GM10248 (cell line): ENCODE data around the gene ZNF469.

ENCODE experiments used
- CTCF ChIA-PET: fragments of 300-600 bp; sonication (Branson Sonifier 250); formaldehyde crosslinking; extraction: SDS; loops from one replicate; lab custom pipeline; 2021; ENCODE audit warnings: antibody characterized with exemption; lab: Yijun Ruan, JAX
- POLR2A ChIA-PET: fragments of 350-650 bp; sonication (Branson Sonifier 250); formaldehyde crosslinking; extraction: SDS; loops from one replicate; lab custom pipeline; 2020; ENCODE audit warnings: antibody characterized with exemption; lab: Yijun Ruan, JAX
- DNase-seq: peaks from one replicate; pipeline ENCODE4 v3.0.0; 2012; ENCODE audit errors: extremely low spot score
- CTCF ChIP-seq: IDR thresholded peaks from 2 replicates; pipeline ENCODE4 v1.5.1; 2012; ENCODE audit warnings: mild to moderate bottlenecking, low read depth; ENCODE audit errors: extremely low read depth, missing control alignments, control extremely low read depth

Gene ZNF469

GRCh38 chr16:88348377-88349152 lies 34.2 kb upstream of the ZNF469 start:
- DNase-seq: no peak
- POLR2A ChIA-PET: no interaction called here
- CTCF ChIA-PET: interaction anchor here (1.3 kb wide), 1 partner anchor 88 kb away, joined by 3 read pairs; no protein-coding TSS in a partner anchor
- no peak for TF ChIP-seq CTCF

GRCh38 chr16:88349153-88349902 lies 33.4 kb upstream of the ZNF469 start:
- POLR2A ChIA-PET: no interaction called here

GRCh38 chr16:88349903-88350900 lies 32.6 kb upstream of the ZNF469 start:
- TF ChIP-seq CTCF: no peak

More at GRCh38 chr16:88349153-88349902, 33.4 kb upstream of the ZNF469 start:
- TF ChIP-seq CTCF: no peak
- CTCF ChIA-PET: no interaction called here
- DNase-seq: no peak

GRCh38 chr16:88350922-88351321 lies 31.8 kb upstream of the ZNF469 start:
- DNase-seq: no peak
- no peak for TF ChIP-seq CTCF
- CTCF ChIA-PET: no interaction called here
- POLR2A ChIA-PET: no interaction called here

More at GRCh38 chr16:88349903-88350900, 32.6 kb upstream of the ZNF469 start:
- DNase-seq: no peak
- CTCF ChIA-PET: no interaction called here
- POLR2A ChIA-PET: no interaction called here

GRCh38 chr16:88351491-88352101 lies 31.2 kb upstream of the ZNF469 start:
- ChIA-PET CTCF (no interaction called here), POLR2A (no interaction called here)
- TF ChIP-seq CTCF: no peak
- no peak for DNase-seq
